ENCODE results near the gene SRP68.
A peak's percentile ranks its signal among the peaks of the same experiment; 100 is the strongest.

The SRP68 gene

GRCh38 chr17:76000755-76001521, 71.4 kb downstream of the SRP68 start, which contains the start of gene CDK3:
TSS of gene CDK3 (plus strand) at chr17:76000855. CDS start at chr17:76001426, 571 bp downstream.
- peaks cover 3% of the 10 kb centered on the region for H3K36me3 ChIP-seq (ENCODE audit: control insufficient read depth, insufficient read depth, low read length)
- no peak within 1 kb of the TSS for H3K27ac ChIP-seq (ENCODE audit: insufficient read depth, low read length, poor library complexity, severe bottlenecking)
- no peak for DNase-seq
- H3K4me1 ChIP-seq (ENCODE audit: control insufficient read depth, insufficient read depth, low read length, poor library complexity, severe bottlenecking) = peaks cover 8% of the 10 kb centered on the region
- no peaks in the 10 kb centered on the region for H3K9me3 ChIP-seq (ENCODE audit: control insufficient read depth, low read length)
- H3K4me3 ChIP-seq (ENCODE audit: insufficient read depth, low read depth, low read length, poor library complexity, severe bottlenecking) = no peak within 1 kb of the TSS
- H3K27me3 ChIP-seq (replicated peaks; ENCODE audit: control insufficient read depth, insufficient read depth, low read length, poor library complexity, severe bottlenecking) = no peaks in the 10 kb centered on the region

GRCh38 chr17:76000016-76000754, 72.1 kb downstream of the SRP68 start:
- Histone ChIP-seq H3K27ac (ENCODE audit: insufficient read depth, low read length, poor library complexity, severe bottlenecking) (no peak overlapping the region), H3K9me3 (ENCODE audit: control insufficient read depth, low read length) (no peaks in the 10 kb centered on the region), H3K36me3 (ENCODE audit: control insufficient read depth, insufficient read depth, low read length) (peaks cover 3% of the 10 kb centered on the region), H3K4me1 (ENCODE audit: control insufficient read depth, insufficient read depth, low read length, poor library complexity, severe bottlenecking) (peaks cover 8% of the 10 kb centered on the region), H3K4me3 (ENCODE audit: insufficient read depth, low read depth, low read length, poor library complexity, severe bottlenecking) (no peak overlapping the region), H3K27me3 (replicated peaks; ENCODE audit: control insufficient read depth, insufficient read depth, low read length, poor library complexity, severe bottlenecking) (no peaks in the 10 kb centered on the region)
- DNase-seq = peak in 2 of 3 donors; percentile 20 to 41

- Histone ChIP-seq H3K4me3 (ENCODE audit: insufficient read depth, low read depth, low read length, poor library complexity, severe bottlenecking) (no peak overlapping the region), H3K4me1 (ENCODE audit: control insufficient read depth, insufficient read depth, low read length, poor library complexity, severe bottlenecking) (peaks cover 8% of the 10 kb centered on the region), H3K27me3 (replicated peaks; ENCODE audit: control insufficient read depth, insufficient read depth, low read length, poor library complexity, severe bottlenecking) (no peaks in the 10 kb centered on the region), H3K27ac (ENCODE audit: insufficient read depth, low read length, poor library complexity, severe bottlenecking) (no peak overlapping the region), H3K36me3 (ENCODE audit: control insufficient read depth, insufficient read depth, low read length) (peaks cover 4% of the 10 kb centered on the region), H3K9me3 (ENCODE audit: control insufficient read depth, low read length) (no peaks in the 10 kb centered on the region)
- no peak for DNase-seq
Observed at GRCh38 chr17:75998327-75998795, 74.0 kb downstream of the SRP68 start.

GRCh38 chr17:75996665-75997590, 75.4 kb downstream of the SRP68 start:
- DNase-seq = peak; percentile 20 to 38 (median 30)
- no peaks in the 10 kb centered on the region for H3K9me3 ChIP-seq (ENCODE audit: control insufficient read depth, low read length)
- H3K36me3 ChIP-seq (ENCODE audit: control insufficient read depth, insufficient read depth, low read length) = peaks cover 4% of the 10 kb centered on the region
- H3K4me3 ChIP-seq (ENCODE audit: insufficient read depth, low read depth, low read length, poor library complexity, severe bottlenecking) = no peak overlapping the region
- H3K27ac ChIP-seq (ENCODE audit: insufficient read depth, low read length, poor library complexity, severe bottlenecking) = peak overlapping the region; percentile 48
- H3K27me3 ChIP-seq (replicated peaks; ENCODE audit: control insufficient read depth, insufficient read depth, low read length, poor library complexity, severe bottlenecking) = no peaks in the 10 kb centered on the region
- peaks cover 8% of the 10 kb centered on the region for H3K4me1 ChIP-seq (ENCODE audit: control insufficient read depth, insufficient read depth, low read length, poor library complexity, severe bottlenecking)

GRCh38 chr17:75995385-75995925, 76.9 kb downstream of the SRP68 start:
- Histone ChIP-seq H3K36me3 (ENCODE audit: control insufficient read depth, insufficient read depth, low read length) (peaks cover 3% of the 10 kb centered on the region), H3K27ac (ENCODE audit: insufficient read depth, low read length, poor library complexity, severe bottlenecking) (no peak overlapping the region), H3K27me3 (replicated peaks; ENCODE audit: control insufficient read depth, insufficient read depth, low read length, poor library complexity, severe bottlenecking) (no peaks in the 10 kb centered on the region), H3K4me3 (ENCODE audit: insufficient read depth, low read depth, low read length, poor library complexity, severe bottlenecking) (no peak overlapping the region), H3K9me3 (ENCODE audit: control insufficient read depth, low read length) (no peaks in the 10 kb centered on the region), H3K4me1 (ENCODE audit: control insufficient read depth, insufficient read depth, low read length, poor library complexity, severe bottlenecking) (peaks cover 8% of the 10 kb centered on the region)
- no peak for DNase-seq

GRCh38 chr17:75994802-75995370, 77.4 kb downstream of the SRP68 start:
- no peak for DNase-seq
- Histone ChIP-seq H3K36me3 (ENCODE audit: control insufficient read depth, insufficient read depth, low read length) (peaks cover 3% of the 10 kb centered on the region), H3K27me3 (replicated peaks; ENCODE audit: control insufficient read depth, insufficient read depth, low read length, poor library complexity, severe bottlenecking) (no peaks in the 10 kb centered on the region), H3K27ac (ENCODE audit: insufficient read depth, low read length, poor library complexity, severe bottlenecking) (no peak overlapping the region), H3K4me1 (ENCODE audit: control insufficient read depth, insufficient read depth, low read length, poor library complexity, severe bottlenecking) (peaks cover 8% of the 10 kb centered on the region), H3K4me3 (ENCODE audit: insufficient read depth, low read depth, low read length, poor library complexity, severe bottlenecking) (no peak overlapping the region), H3K9me3 (ENCODE audit: control insufficient read depth, low read length) (no peaks in the 10 kb centered on the region)

- no peak for DNase-seq
- no peaks in the 10 kb centered on the region for H3K27me3 ChIP-seq (replicated peaks; ENCODE audit: control insufficient read depth, insufficient read depth, low read length, poor library complexity, severe bottlenecking)
Observed at GRCh38 chr17:75991396-75991795, 80.9 kb downstream of the SRP68 start.

More at GRCh38 chr17:75991396-75991795, 80.9 kb downstream of the SRP68 start:
- H3K9me3 ChIP-seq (ENCODE audit: control insufficient read depth, low read length) = no peaks in the 10 kb centered on the region
- no peaks in the 10 kb centered on the region for H3K4me1 ChIP-seq (ENCODE audit: control insufficient read depth, insufficient read depth, low read length, poor library complexity, severe bottlenecking)
- H3K4me3 ChIP-seq (ENCODE audit: insufficient read depth, low read depth, low read length, poor library complexity, severe bottlenecking) = no peak overlapping the region
- peaks cover 3% of the 10 kb centered on the region for H3K36me3 ChIP-seq (ENCODE audit: control insufficient read depth, insufficient read depth, low read length)
- no peak overlapping the region for H3K27ac ChIP-seq (ENCODE audit: insufficient read depth, low read length, poor library complexity, severe bottlenecking)

Measured in effector memory CD4-positive, alpha-beta T cell (primary cell).